H9 (cell line): ENCODE data around the gene MYOZ3. TPM values are rescaled to one million over a fixed set of nuclear protein-coding genes. Genes with fewer than 3 reads are reported as not detected.
A peak's percentile ranks its signal among the peaks of the same experiment; 100 is the strongest.

Experiments
- DNase-seq: peaks from one replicate; pipeline ENCODE4 v3.0.0-alpha.2; 2017
- H2AFZ ChIP-seq: one replicate; pipeline ENCODE4 v1.6.1; 2013; ENCODE audit warnings: mild to moderate bottlenecking, low read length, control low read depth, moderate library complexity
- H2AK5ac ChIP-seq: 2 replicates; pipeline ENCODE4 v1.6.1; 2013; ENCODE audit warnings: low read length, control low read depth, mixed read lengths; ENCODE audit not compliant: insufficient read length
- H2BK120ac ChIP-seq: one replicate; pipeline ENCODE4 v1.6.1; 2013; ENCODE audit warnings: low read depth, mild to moderate bottlenecking, low read length, control low read depth, inconsistent platforms; ENCODE audit not compliant: poor library complexity, severe bottlenecking
- H2BK12ac ChIP-seq: 2 replicates; pipeline ENCODE4 v1.6.1; 2013; ENCODE audit warnings: low read length, control low read depth, mixed read lengths, low read depth; ENCODE audit not compliant: insufficient read length
- H2BK15ac ChIP-seq: 2 replicates; pipeline ENCODE4 v1.6.1; 2013; ENCODE audit warnings: low read depth, low read length, control low read depth
- H2BK20ac ChIP-seq: one replicate; pipeline ENCODE4 v1.6.1; 2013; ENCODE audit warnings: low read depth, mild to moderate bottlenecking, low read length, control low read depth, inconsistent platforms; ENCODE audit not compliant: poor library complexity, severe bottlenecking
- H2BK5ac ChIP-seq: 2 replicates; pipeline ENCODE4 v1.6.1; 2013; ENCODE audit warnings: low read length, control low read depth, mixed read lengths; ENCODE audit not compliant: insufficient read length
- H3K14ac ChIP-seq: 2 replicates; pipeline ENCODE4 v1.6.1; 2013; ENCODE audit warnings: low read length, control low read depth; ENCODE audit not compliant: insufficient read depth
- H3K18ac ChIP-seq: 2 replicates; pipeline ENCODE4 v1.6.1; 2013; ENCODE audit warnings: low read depth, mild to moderate bottlenecking, mixed read lengths, low read length, control low read depth; ENCODE audit not compliant: insufficient read length
- H3K23ac ChIP-seq: 2 replicates; pipeline ENCODE4 v1.6.1; 2013; ENCODE audit warnings: low read length, control low read depth, mixed read lengths, low read depth; ENCODE audit not compliant: insufficient read length
- H3K23me2 ChIP-seq: 2 replicates; pipeline ENCODE4 v1.6.1; 2013; ENCODE audit warnings: low read depth, mild to moderate bottlenecking, mixed read lengths, low read length, control low read depth; ENCODE audit not compliant: insufficient read length, poor library complexity, severe bottlenecking
- H3K27ac ChIP-seq: 2 replicates; pipeline ENCODE4 v1.5.1; 2013; ENCODE audit warnings: low read length, control low read depth, mixed read lengths, low read depth; ENCODE audit not compliant: insufficient read length
- H3K27me3 ChIP-seq: 2 replicates; pipeline ENCODE4 v1.6.1; 2013; ENCODE audit warnings: low read length, control low read depth, inconsistent platforms; ENCODE audit not compliant: insufficient read depth
- H3K4ac ChIP-seq: 2 replicates; pipeline ENCODE4 v1.6.1; 2013; ENCODE audit warnings: low read depth, mild to moderate bottlenecking, control low read depth, inconsistent platforms, low read length, moderate library complexity
- H3K4me1 ChIP-seq: 2 replicates; pipeline ENCODE4 v1.6.1; 2013; ENCODE audit warnings: low read length, control low read depth, inconsistent platforms; ENCODE audit not compliant: insufficient read depth
- H3K4me2 ChIP-seq: 2 replicates; pipeline ENCODE4 v1.6.1; 2013; ENCODE audit warnings: low read length, control low read depth, mixed read lengths; ENCODE audit not compliant: insufficient read length, insufficient read depth
- H3K56ac ChIP-seq: 2 replicates; pipeline ENCODE4 v1.6.1; 2013; ENCODE audit warnings: low read depth, mild to moderate bottlenecking, mixed read lengths, low read length, control low read depth; ENCODE audit not compliant: insufficient read length
- H3K79me1 ChIP-seq: 2 replicates; pipeline ENCODE4 v1.6.1; 2013; ENCODE audit warnings: low read depth, mild to moderate bottlenecking, moderate library complexity, low read length, control low read depth, inconsistent platforms; ENCODE audit not compliant: insufficient read depth, poor library complexity, severe bottlenecking
- H3K79me2 ChIP-seq: 2 replicates; pipeline ENCODE4 v1.6.1; 2013; ENCODE audit warnings: low read length, control low read depth, inconsistent platforms; ENCODE audit not compliant: insufficient read depth
- H3K9ac ChIP-seq: 2 replicates; pipeline ENCODE4 v1.6.1; 2013; ENCODE audit warnings: low read length, control low read depth, mixed read lengths; ENCODE audit not compliant: insufficient read length; ENCODE audit errors: extremely low read depth
- H3K9me3 ChIP-seq: one replicate; pipeline ENCODE4 v1.6.1; 2013; ENCODE audit warnings: low read depth, low read length, inconsistent platforms; ENCODE audit not compliant: control insufficient read depth
- H3T11ph ChIP-seq: one replicate; pipeline ENCODE4 v1.6.1; 2013; ENCODE audit warnings: mild to moderate bottlenecking, low read length, control low read depth, inconsistent platforms
- H4K20me1 ChIP-seq: one replicate; pipeline ENCODE4 v1.6.1; 2013; ENCODE audit not compliant: control insufficient read depth, insufficient read length, insufficient read depth
- H4K5ac ChIP-seq: 2 replicates; pipeline ENCODE4 v1.6.1; 2013; ENCODE audit warnings: low read depth, mild to moderate bottlenecking, mixed read lengths, low read length, control low read depth; ENCODE audit not compliant: insufficient read length
- H4K8ac ChIP-seq: replicated peaks from 2 replicates; pipeline ENCODE4 v1.6.1; 2013; ENCODE audit warnings: low read length, control low read depth, mixed read lengths, low read depth; ENCODE audit not compliant: insufficient read length
- H4K91ac ChIP-seq: 2 replicates; pipeline ENCODE4 v1.6.1; 2013; ENCODE audit warnings: low read depth, mild to moderate bottlenecking, moderate library complexity, mixed read lengths, low read length, control low read depth; ENCODE audit not compliant: insufficient read length
- H3K27ac Mint-ChIP-seq, 3 experiments: 2 replicates in 2 of 3; 3 replicates in 1 of 3; pipeline ENCODE4 v1.8.0; 2020 to 2021; ENCODE audit warnings: mixed read lengths in 3 of 3, mild to moderate bottlenecking in 1 of 3, moderate library complexity in 1 of 3
- H3K27me3 Mint-ChIP-seq: 2 replicates; pipeline ENCODE4 v1.8.0; 2021; ENCODE audit warnings: low read depth, mild to moderate bottlenecking, moderate library complexity, mixed read lengths
- H3K36me3 Mint-ChIP-seq, 3 experiments: 2 replicates in 2 of 3; 3 replicates in 1 of 3; pipeline ENCODE4 v1.8.0; 2020 to 2021; ENCODE audit warnings: low read depth in 3 of 3, mixed read lengths in 3 of 3; ENCODE audit not compliant: insufficient read depth in 1 of 3
- H3K4me1 Mint-ChIP-seq, 2 experiments: 2 replicates each; pipeline ENCODE4 v1.8.0; 2020; ENCODE audit warnings: mixed read lengths in 2 of 2
- H3K4me3 Mint-ChIP-seq, 2 experiments: 2 replicates in 1 of 2; 3 replicates in 1 of 2; pipeline ENCODE4 v1.8.0; 2020 to 2021; ENCODE audit warnings: mild to moderate bottlenecking in 2 of 2, mixed read lengths in 2 of 2, moderate library complexity in 1 of 2
- H3K9me3 Mint-ChIP-seq, 2 experiments: 2 replicates in 1 of 2; 3 replicates in 1 of 2; pipeline ENCODE4 v1.8.0; 2020; ENCODE audit warnings: mild to moderate bottlenecking in 2 of 2, mixed read lengths in 2 of 2, moderate library complexity in 1 of 2
- CTCF ChIP-seq: fragments of 200-600 bp; sonication (generic); conservative IDR thresholded peaks from 3 replicates; pipeline ENCODE4 v1.8.0; 2021; ENCODE audit warnings: antibody characterized with exemption, mild to moderate bottlenecking
- WGBS: extraction: QIAGEN DNeasy Blood & Tissue Kit; methylation state at CpG from one replicate; pipeline ENCODE4 v1.1.7; 2013; ENCODE audit warnings: missing lambda C conversion rate, low lambda C conversion rate, mixed read lengths; ENCODE audit not compliant: insufficient read length; ENCODE audit errors: extremely low coverage; 5-methylcytosine and 5-hydroxymethylcytosine counted together
- total RNA-seq: library from RNA; stranded (reverse); gene quantifications from 2 replicates; pipeline ENCODE4 v1.2.1, GENCODE V29; 2021

The MYOZ3 gene
- total RNA-seq, 1 experiment from 2014 or later = 18.1 TPM

DNA sequence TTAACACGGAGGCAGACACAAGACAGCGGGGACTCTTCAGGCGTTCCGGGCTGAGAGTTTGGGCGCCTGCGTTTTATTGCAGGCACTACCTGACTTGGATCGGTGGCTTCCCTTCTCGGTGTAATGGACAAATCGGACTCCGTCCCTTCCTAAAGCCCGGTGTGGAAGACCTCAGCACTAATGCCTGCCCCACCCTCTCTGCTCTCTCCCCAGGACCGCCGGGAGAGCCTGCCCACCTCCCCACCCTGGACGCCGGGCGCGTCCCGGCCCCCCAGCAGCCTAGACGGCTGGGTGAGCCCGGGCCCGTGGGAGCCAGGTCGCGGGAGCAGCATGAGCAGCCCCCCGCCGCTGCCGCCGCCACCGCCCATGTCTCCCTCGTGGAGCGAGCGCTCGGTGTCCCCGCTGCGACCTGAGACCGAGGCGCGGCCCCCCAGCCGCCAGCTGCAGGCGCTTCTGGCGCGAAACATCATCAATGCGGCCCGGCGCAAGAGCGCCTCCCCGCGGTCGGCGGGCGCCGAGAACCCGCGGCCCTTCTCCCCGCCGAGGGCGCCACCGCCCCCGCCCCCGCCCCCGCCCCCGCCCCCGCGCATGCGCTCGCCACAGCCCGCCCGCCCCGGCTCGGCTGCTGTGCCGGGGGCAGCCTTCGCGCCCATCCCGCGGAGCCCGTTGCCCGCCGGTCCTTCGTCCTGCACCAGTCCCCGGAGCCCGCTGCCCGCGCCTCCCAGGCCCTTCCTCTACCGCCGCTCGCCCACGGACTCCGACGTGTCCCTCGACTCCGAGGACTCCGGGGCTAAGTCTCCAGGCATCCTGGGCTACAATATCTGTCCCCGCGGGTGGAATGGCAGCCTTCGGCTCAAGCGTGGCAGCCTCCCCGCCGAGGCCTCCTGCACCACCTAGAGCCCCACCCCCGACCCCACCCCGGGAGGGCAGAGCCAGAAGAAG lies 4.6 kb upstream of the MYOZ3 start:
- H2BK120ac ChIP-seq = no peak overlapping the region
- H2BK12ac ChIP-seq = no peak overlapping the region
- H3K27ac ChIP-seq = no peak overlapping the region
- peaks cover 4% of the 10 kb centered on the region for H3K23me2 ChIP-seq
- no peaks in the 10 kb centered on the region for H3K9me3 ChIP-seq
- no peaks in the 10 kb centered on the region for H3K4me1 ChIP-seq
- no peak overlapping the region for H3T11ph ChIP-seq
- peak overlapping the region; percentile 78 for H3K9ac ChIP-seq
- H4K8ac ChIP-seq = no peak overlapping the region
- no peak overlapping the region for H3K23ac ChIP-seq
- H4K91ac ChIP-seq = no peak overlapping the region
- no peaks in the 10 kb centered on the region for H3K79me1 ChIP-seq
- no peak overlapping the region for H2BK5ac ChIP-seq
- TF ChIP-seq CTCF = peak; percentile 78
- H3K36me3 Mint-ChIP-seq = no peaks in the 10 kb centered on the region; a peak in 1 of 7 replicates
- no peak overlapping the region for H2AK5ac ChIP-seq
- H2AFZ ChIP-seq = peak overlapping the region; percentile 58
- H3K79me2 ChIP-seq = no peaks in the 10 kb centered on the region
- H3K9me3 Mint-ChIP-seq = no peaks in the 10 kb centered on the region
- peaks cover 23% of the 10 kb centered on the region for H3K27me3 Mint-ChIP-seq
- peak overlapping the region; percentile 91 for H3K14ac ChIP-seq
- peak overlapping the region; percentile 79 for H3K4me2 ChIP-seq
- H3K4ac ChIP-seq = no peak overlapping the region
- H3K56ac ChIP-seq = no peak overlapping the region
- H4K20me1 ChIP-seq = no peaks in the 10 kb centered on the region
- peak overlapping the region in 1 of 3 experiments; percentile 67; a peak in 2 of 7 replicates for H3K27ac Mint-ChIP-seq
- peaks cover 30 to 51% of the 10 kb centered on the region in 2 experiments for H3K4me1 Mint-ChIP-seq
- no peak overlapping the region for H2BK15ac ChIP-seq
- H3K27me3 ChIP-seq = no peaks in the 10 kb centered on the region; the same call in 1 of the 2 replicates
- DNase-seq = peak; percentile 86
- WGBS = no CpG with 5 or more reads among the region's 99 CpGs
- no peak overlapping the region for H2BK20ac ChIP-seq
- no peak overlapping the region for H4K5ac ChIP-seq
- peak overlapping the region; percentile 65 for H3K18ac ChIP-seq
- H3K4me3 Mint-ChIP-seq = peak overlapping the region; percentile 72 to 82
